ENCODE data around the gene ARHGAP9. TPM values are rescaled to one million over a fixed set of nuclear protein-coding genes. Genes with fewer than 3 reads are reported as not detected.
"Not testable (repeated sequence)": the region's sequence is repeated elsewhere in the genome, so short reads cannot be mapped to it uniquely, and the experiment has no call there.

The ARHGAP9 gene
- total RNA-seq, 1 donor: 125 TPM

GRCh38 chr12:57518176-57518919, 38.7 kb upstream of the ARHGAP9 start:
- no peak for DNase-seq (ENCODE audit: low read depth in 2 of 3, low spot score in 2 of 3)

- DNase-seq (ENCODE audit: low read depth in 2 of 3, low spot score in 2 of 3): not testable (repeated sequence)
Observed at GRCh38 chr12:57517718-57518117, 38.1 kb upstream of the ARHGAP9 start.

DNA sequence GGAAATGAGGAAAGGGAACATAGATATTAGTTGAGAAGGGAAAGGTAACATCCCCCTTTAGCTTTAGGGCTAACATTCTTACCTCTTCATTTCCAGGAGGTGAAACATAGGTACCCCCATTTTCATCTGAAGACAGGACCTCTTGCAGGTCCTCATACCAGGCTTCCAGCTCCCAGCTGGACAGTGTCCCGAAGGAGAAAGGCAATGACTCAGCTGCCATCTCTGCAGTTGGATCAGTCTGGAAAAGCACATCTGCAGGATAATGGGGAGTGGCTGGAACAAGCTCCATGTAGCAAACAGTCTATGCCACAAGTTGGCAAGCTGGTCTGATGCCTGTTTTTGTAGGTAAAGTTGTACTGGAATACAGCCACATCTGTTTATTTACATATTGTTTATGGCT, 37.5 kb upstream of the ARHGAP9 start:
- DNase-seq (ENCODE audit: low read depth in 2 of 3, low spot score in 2 of 3): no peak

- DNase-seq (ENCODE audit: low read depth in 2 of 3, low spot score in 2 of 3): no peak
Observed at GRCh38 chr12:57516617-57517153, 37.0 kb upstream of the ARHGAP9 start.

- DNase-seq (ENCODE audit: low read depth in 2 of 3, low spot score in 2 of 3): no peak
Observed at GRCh38 chr12:57515934-57516541, 36.4 kb upstream of the ARHGAP9 start.

- no peak for DNase-seq (ENCODE audit: low read depth in 2 of 3, low spot score in 2 of 3)
Observed at GRCh38 chr12:57515408-57515933, 35.8 kb upstream of the ARHGAP9 start.

- no peak for DNase-seq (ENCODE audit: low read depth in 2 of 3, low spot score in 2 of 3)
Observed at GRCh38 chr12:57514720-57515407, 35.2 kb upstream of the ARHGAP9 start.

DNA sequence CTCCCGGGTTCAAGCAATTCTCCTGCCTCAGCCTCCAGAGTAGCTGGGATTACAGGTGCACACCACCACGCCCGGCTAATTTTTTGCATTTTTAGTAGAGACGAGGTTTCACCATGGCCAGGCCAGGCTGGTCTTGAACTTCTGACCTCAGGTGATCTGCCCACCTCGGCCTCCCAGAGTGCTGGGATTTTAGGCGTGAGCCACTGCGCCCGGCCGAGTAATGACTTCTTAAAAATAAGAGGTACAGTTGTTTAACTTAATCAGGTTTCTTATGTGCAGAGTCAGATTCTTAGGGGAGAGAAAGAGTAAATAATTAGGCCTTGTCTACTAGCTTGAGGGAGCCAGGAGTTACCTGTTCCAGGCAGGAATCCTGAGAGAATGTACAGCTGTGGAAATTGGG, 34.6 kb upstream of the ARHGAP9 start:
- DNase-seq (ENCODE audit: low read depth in 2 of 3, low spot score in 2 of 3): not testable (repeated sequence)

DNA sequence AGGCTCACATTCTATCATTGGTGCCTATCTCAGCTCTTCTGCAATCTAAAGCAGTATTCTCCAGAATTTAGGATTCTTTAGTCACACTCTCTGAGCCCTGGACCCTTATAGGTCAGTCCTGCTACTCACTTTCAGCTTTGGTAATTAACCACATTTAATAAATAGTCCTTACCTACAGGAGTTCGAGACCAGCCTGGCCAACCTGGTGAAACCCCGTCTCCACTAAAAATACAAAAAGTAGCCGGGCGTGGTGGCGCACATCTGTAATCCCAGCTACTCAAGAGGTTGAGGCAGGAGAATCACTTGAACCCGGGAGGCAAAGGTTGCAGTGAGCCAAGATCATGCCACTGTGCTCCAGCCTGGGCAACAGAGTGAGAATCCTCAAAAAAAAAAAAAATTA, 34.0 kb upstream of the ARHGAP9 start:
- not testable (repeated sequence) for DNase-seq (ENCODE audit: low read depth in 2 of 3, low spot score in 2 of 3)

GRCh38 chr12:57513266-57513665, 33.6 kb upstream of the ARHGAP9 start:
- DNase-seq (ENCODE audit: low read depth in 2 of 3, low spot score in 2 of 3): no peak

DNA sequence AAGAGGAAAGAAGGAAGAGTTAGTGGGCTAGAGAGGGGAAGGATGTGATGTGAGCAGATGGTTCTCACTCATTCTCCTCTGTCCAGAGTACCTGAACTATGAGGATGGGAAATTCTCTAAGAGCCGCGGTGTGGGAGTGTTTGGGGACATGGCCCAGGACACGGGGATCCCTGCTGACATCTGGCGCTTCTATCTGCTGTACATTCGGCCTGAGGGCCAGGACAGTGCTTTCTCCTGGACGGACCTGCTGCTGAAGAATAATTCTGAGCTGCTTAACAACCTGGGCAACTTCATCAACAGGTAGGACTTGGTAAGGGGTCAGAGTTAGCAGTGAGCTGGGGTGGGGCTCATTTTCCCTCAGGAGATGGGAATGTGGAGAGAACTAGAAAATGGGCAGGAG, 33.0 kb upstream of the ARHGAP9 start:
- no peak for DNase-seq (ENCODE audit: low read depth in 2 of 3, low spot score in 2 of 3)

- no peak for DNase-seq (ENCODE audit: low read depth in 2 of 3, low spot score in 2 of 3)
Observed at GRCh38 chr12:57511588-57512325, 32.1 kb upstream of the ARHGAP9 start.

GRCh38 chr12:57511161-57511560, 31.5 kb upstream of the ARHGAP9 start:
- no peak for DNase-seq (ENCODE audit: low read depth in 2 of 3, low spot score in 2 of 3)

DNA sequence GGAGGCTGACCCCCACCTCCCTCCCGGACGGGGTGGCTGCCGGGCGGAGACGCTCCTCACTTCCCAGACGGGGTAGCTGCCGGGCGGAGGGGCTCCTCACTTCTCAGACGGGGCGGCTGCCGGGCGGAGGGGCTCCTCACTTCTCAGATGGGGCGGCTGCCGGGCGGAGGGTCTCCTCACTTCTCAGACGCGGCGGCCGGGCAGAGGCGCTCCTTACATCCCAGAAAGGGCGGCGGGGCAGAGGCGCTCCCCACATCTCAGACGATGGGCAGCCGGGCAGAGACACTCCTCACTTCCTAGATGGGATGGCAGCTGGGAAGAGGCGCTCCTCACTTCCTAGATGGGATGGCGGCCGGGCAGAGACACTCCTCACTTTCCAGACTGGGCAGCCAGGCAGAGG, 28.1 kb upstream of the ARHGAP9 start:
- DNase-seq (ENCODE audit: low read depth in 2 of 3, low spot score in 2 of 3): not testable (repeated sequence)

DNA sequence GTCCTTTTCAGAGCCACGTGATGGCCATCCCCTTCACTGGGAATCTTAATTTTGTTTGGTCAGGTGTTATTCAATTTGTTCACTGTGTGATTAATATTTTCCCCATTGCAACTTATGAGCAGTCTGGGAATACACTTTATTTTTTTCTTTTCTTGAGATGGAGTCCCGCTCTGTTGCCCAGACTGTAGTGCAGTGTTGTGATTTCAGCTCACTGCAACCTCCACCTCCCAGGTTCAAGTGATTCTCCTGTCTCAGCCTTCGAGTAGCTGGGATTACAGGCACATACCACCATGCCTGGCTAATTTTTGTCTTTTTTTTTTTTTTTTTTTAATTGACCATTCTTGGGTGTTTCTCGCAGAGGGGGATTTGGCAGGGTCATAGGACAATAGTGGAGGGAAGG, 26.9 kb upstream of the ARHGAP9 start:
- DNase-seq (ENCODE audit: low read depth in 2 of 3, low spot score in 2 of 3): not testable (repeated sequence)

DNA sequence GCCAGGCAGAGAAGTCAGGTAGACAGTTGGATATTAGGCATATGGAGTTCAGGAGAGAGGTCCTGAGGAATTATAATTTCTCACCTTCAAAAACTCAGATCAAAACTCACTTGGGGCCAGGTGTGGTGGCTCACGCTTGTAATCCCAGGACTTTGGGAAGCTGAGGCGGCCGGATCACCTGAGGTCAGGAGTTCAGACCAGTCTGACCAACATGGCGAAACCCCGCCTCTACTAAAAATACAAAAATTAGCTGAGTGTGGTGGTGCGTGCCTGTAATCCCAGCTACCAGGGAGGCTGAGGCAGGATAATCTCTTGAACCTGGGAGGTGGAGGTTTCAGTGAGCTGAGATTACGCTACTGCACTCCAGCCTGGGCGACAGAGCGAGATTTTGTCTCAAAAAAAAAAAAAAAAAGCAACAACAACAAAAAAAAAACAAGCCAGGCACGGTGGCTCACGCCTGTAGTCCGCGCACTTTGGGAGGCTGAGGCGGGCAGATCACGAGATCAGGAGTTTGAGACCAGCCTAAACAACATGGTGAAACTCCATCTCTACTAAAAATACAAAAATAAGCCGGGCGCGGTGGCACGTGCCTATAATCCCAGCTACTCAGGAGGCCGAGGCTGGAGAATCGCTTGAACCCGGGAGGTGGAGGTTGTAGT, 22.8 kb upstream of the ARHGAP9 start:
- not testable (repeated sequence) for DNase-seq (ENCODE audit: low read depth in 2 of 3, low spot score in 2 of 3)

DNA sequence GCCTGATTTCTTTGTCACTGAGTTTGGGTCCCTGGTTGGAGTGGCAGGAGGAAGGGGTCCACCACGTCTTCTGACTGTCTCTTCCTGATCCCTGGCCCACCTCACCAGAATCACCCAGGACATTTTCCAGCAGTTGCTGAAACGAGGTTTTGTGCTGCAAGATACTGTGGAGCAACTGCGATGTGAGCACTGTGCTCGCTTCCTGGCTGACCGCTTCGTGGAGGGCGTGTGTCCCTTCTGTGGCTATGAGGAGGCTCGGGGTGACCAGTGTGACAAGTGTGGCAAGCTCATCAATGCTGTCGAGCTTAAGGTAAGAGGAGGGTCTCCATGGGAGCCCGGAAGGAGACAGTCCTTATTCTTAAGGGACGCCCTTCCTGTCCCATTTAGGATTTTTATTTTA, 20.5 kb upstream of the ARHGAP9 start:
- no peak for DNase-seq (ENCODE audit: low read depth in 2 of 3, low spot score in 2 of 3)

GRCh38 chr12:57498571-57498970, 18.9 kb upstream of the ARHGAP9 start:
- DNase-seq (ENCODE audit: low read depth in 2 of 3, low spot score in 2 of 3): no peak

GRCh38 chr12:57498132-57498502, 18.5 kb upstream of the ARHGAP9 start:
- DNase-seq (ENCODE audit: low read depth in 2 of 3, low spot score in 2 of 3): no peak
